Lower lobe of right lung (tissue), 2 donors: Measurements from ENCODE around the gene WAC. TPM values are rescaled to one million over a fixed set of nuclear protein-coding genes. Genes with fewer than 3 reads are reported as not detected.

Experiments used
- ATAC-seq, 2 donors: fragments of 200-7000 bp; cut with Tn5 transposase; one replicate each; pipeline ENCODE4 v1.9.1; 2020 to 2022; ENCODE audit warnings: mild to moderate bottlenecking in 2 of 2, moderate library complexity in 2 of 2
- DNase-seq: peaks from one replicate; pipeline ENCODE4 v3.0.0-alpha.2; 2020
- H3K27ac ChIP-seq: fragments of 200-600 bp; one replicate; pipeline ENCODE4 v1.8.0; 2022
- H3K27me3 ChIP-seq: fragments of 200-600 bp; one replicate; pipeline ENCODE4 v1.8.0; 2022; ENCODE audit warnings: low read depth
- H3K36me3 ChIP-seq: fragments of 200-600 bp; one replicate; pipeline ENCODE4 v1.8.0; 2022; ENCODE audit warnings: mild to moderate bottlenecking
- H3K4me1 ChIP-seq: fragments of 200-600 bp; one replicate; pipeline ENCODE4 v1.8.0; 2022
- H3K4me3 ChIP-seq: fragments of 200-600 bp; one replicate; pipeline ENCODE4 v1.8.0; 2022; ENCODE audit warnings: mild to moderate bottlenecking
- H3K9me3 ChIP-seq: fragments of 200-600 bp; one replicate; pipeline ENCODE4 v1.8.0; 2022
- CTCF ChIP-seq: fragments of 200-600 bp; IDR thresholded peaks from one replicate; pipeline ENCODE4 v1.8.0; 2022; ENCODE audit warnings: antibody characterized with exemption, mild to moderate bottlenecking
- intact Hi-C: fragments of 100-400 bp; cut with DNase I; formaldehyde crosslinking; loops from one replicate; pipeline ENCODE4 v1.11.0; 2022
- total RNA-seq: library from RNA; stranded (reverse); fragmentation: NEBNext Ultra II Directional; extraction: Animal tissue kit (Norgen Biotek cat#: 25700); gene quantifications from one replicate; pipeline ENCODE4 v1.2.1, GENCODE V29; 2021
- donor health status: DM: no; HTN: yes; CAD: no; lungs with severe emphysema.

The WAC gene
- total RNA-seq, 1 donor from 2014 or later = 123 TPM

GRCh38 chr10:28669227-28670173 lies 136.6 kb downstream of the WAC start:
- no peaks in the 10 kb centered on the region for H3K9me3 ChIP-seq
- DNase-seq (no peak), ATAC-seq (no peak)
- no peaks in the 10 kb centered on the region for H3K36me3 ChIP-seq
- no peak overlapping the region for H3K27ac ChIP-seq
- intact Hi-C loops = loop anchor here (10.0 kb wide), 1 partner anchor 635 kb away; no protein-coding TSS in a partner anchor
- no peak for TF ChIP-seq CTCF
- H3K4me1 ChIP-seq = peaks cover 4% of the 10 kb centered on the region
- H3K27me3 ChIP-seq = peaks cover 66% of the 10 kb centered on the region
- peak overlapping the region; percentile 51 for H3K4me3 ChIP-seq

Other genes with a start within 250 kb of the WAC start
- 33.9 TPM for gene MPP7, start 230.1 kb upstream of the WAC start, total RNA-seq
- gene BAMBI, start 144.4 kb downstream of the WAC start, total RNA-seq = 7.9 TPM